ENCODE data around the gene VTI1A.

DNA sequence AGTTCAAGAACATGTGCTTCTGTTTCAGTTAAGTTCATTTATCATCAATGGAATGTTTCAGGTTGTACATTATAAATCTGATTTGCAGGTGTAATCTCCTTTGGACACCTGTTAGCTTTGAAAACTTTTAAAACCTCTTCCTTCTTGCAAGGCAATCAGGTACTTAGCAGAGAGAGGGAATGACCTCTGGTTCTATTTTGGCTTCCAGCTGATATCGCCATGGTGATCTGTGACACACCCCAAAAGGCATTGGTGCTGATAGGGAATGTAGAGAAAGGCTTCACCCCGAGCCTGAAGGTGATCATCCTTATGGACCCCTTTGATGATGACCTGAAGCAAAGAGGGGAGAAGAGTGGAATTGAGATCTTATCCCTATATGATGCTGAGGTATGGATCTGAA is 37.7 kb upstream of the VTI1A start:
- no peak for TF ChIP-seq CTCF (IDR thresholded peaks at IDR 0.05)
- no peak for TF ChIP-seq POLR2A (IDR thresholded peaks at IDR 0.05)

All from ovary (tissue), 3 donors.